Duodenal mucosa (tissue), 2 donors: Measurements from ENCODE around the gene SOWAHC.
"Not testable (repeated sequence)": the region's sequence is repeated elsewhere in the genome, so short reads cannot be mapped to it uniquely, and the experiment has no call there.

Source experiments
- H3K27ac ChIP-seq: one replicate; pipeline ENCODE4 v1.7.0; 2013; ENCODE audit warnings: low read depth, low read length
- H3K27me3 ChIP-seq, 2 donors: one replicate each; pipeline ENCODE4 v1.7.0; 2013; ENCODE audit warnings: low read length in 2 of 2, control low read depth in 1 of 2; ENCODE audit not compliant: insufficient read depth in 2 of 2, control insufficient read depth in 1 of 2
- H3K36me3 ChIP-seq, 2 donors: one replicate each; pipeline ENCODE4 v1.7.0; 2013; ENCODE audit warnings: low read length in 2 of 2, control low read depth in 1 of 2; ENCODE audit not compliant: insufficient read depth in 2 of 2, control insufficient read depth in 1 of 2
- H3K4me1 ChIP-seq, 2 donors: one replicate each; pipeline ENCODE4 v1.7.0; 2013; ENCODE audit warnings: low read length in 2 of 2, control low read depth in 1 of 2; ENCODE audit not compliant: insufficient read depth in 2 of 2, control insufficient read depth in 1 of 2
- H3K4me3 ChIP-seq, 2 donors: one replicate each; pipeline ENCODE4 v1.7.0; 2013; ENCODE audit warnings: low read length in 2 of 2, low read depth in 1 of 2
- H3K9ac ChIP-seq, 2 donors: one replicate each; pipeline ENCODE4 v1.7.0; 2013; ENCODE audit warnings: low read length in 2 of 2, low read depth in 1 of 2
- H3K9me3 ChIP-seq, 2 donors: one replicate each; pipeline ENCODE4 v1.7.0; 2013; ENCODE audit warnings: low read length in 2 of 2, control low read depth in 1 of 2; ENCODE audit not compliant: control insufficient read depth in 1 of 2

SOWAHC gene

GRCh38 chr2:109615637-109616144, 1.5 kb downstream of the SOWAHC start:
- H3K36me3 ChIP-seq, result no peaks in the 10 kb centered on the region
- H3K9me3 ChIP-seq, result no peaks in the 10 kb centered on the region
- H3K27me3 ChIP-seq, result no peaks in the 10 kb centered on the region
- peaks cover 25 to 27% of the 10 kb centered on the region in 2 donors for H3K4me1 ChIP-seq
- peak overlapping the region in 1 of 2 donors; percentile 73 for H3K9ac ChIP-seq
- H3K27ac ChIP-seq, result no peak overlapping the region
- H3K4me3 ChIP-seq, result peak overlapping the region; percentile 60 to 71

GRCh38 chr2:109616184-109616583, 2.0 kb downstream of the SOWAHC start:
- Histone ChIP-seq H3K4me1 (peaks cover 25 to 27% of the 10 kb centered on the region in 2 donors), H3K27ac (no peak overlapping the region), H3K27me3 (no peaks in the 10 kb centered on the region), H3K9ac (no peak overlapping the region), H3K4me3 (peak overlapping the region; percentile 60 to 71), H3K9me3 (no peaks in the 10 kb centered on the region), H3K36me3 (no peaks in the 10 kb centered on the region)

- H3K27me3 ChIP-seq, result no peaks in the 10 kb centered on the region
- H3K9ac ChIP-seq, result no peak overlapping the region
- no peak overlapping the region for H3K27ac ChIP-seq
- H3K4me1 ChIP-seq, result peaks cover 19 to 25% of the 10 kb centered on the region in 2 donors
- no peak overlapping the region for H3K4me3 ChIP-seq
- H3K9me3 ChIP-seq, result no peaks in the 10 kb centered on the region
- no peaks in the 10 kb centered on the region for H3K36me3 ChIP-seq
Measured at GRCh38 chr2:109619032-109619615, 5.0 kb downstream of the SOWAHC start.

- Histone ChIP-seq H3K4me3 (no peak overlapping the region), H3K9ac (no peak overlapping the region), H3K4me1 (peaks cover 0 to 11% of the 10 kb centered on the region in 2 donors), H3K9me3 (no peaks in the 10 kb centered on the region), H3K36me3 (no peaks in the 10 kb centered on the region), H3K27me3 (no peaks in the 10 kb centered on the region), H3K27ac (no peak overlapping the region)
Measured at GRCh38 chr2:109623297-109623696, 9.1 kb downstream of the SOWAHC start.

- Histone ChIP-seq H3K27me3 (no peaks in the 10 kb centered on the region), H3K27ac (no peak overlapping the region), H3K36me3 (no peaks in the 10 kb centered on the region), H3K4me3 (no peak overlapping the region), H3K4me1 (peaks cover 0 to 5% of the 10 kb centered on the region in 2 donors), H3K9me3 (no peaks in the 10 kb centered on the region), H3K9ac (no peak overlapping the region)
Measured at GRCh38 chr2:109623923-109624322, 9.8 kb downstream of the SOWAHC start.

GRCh38 chr2:109624339-109624738, 10.2 kb downstream of the SOWAHC start:
- peaks cover 0 to under 1% of the 10 kb centered on the region in 2 donors for H3K4me1 ChIP-seq
- no peak overlapping the region for H3K27ac ChIP-seq
- H3K9me3 ChIP-seq, result no peaks in the 10 kb centered on the region
- no peaks in the 10 kb centered on the region for H3K36me3 ChIP-seq
- no peaks in the 10 kb centered on the region for H3K27me3 ChIP-seq
- H3K4me3 ChIP-seq, result no peak overlapping the region
- H3K9ac ChIP-seq, result no peak overlapping the region

- H3K4me3 ChIP-seq, H3K9ac ChIP-seq, H3K36me3 ChIP-seq, H3K27me3 ChIP-seq, H3K9me3 ChIP-seq, H3K4me1 ChIP-seq, H3K27ac ChIP-seq: not testable (repeated sequence)
Measured at GRCh38 chr2:109628321-109628720, 14.2 kb downstream of the SOWAHC start.

GRCh38 chr2:109629867-109630266, 15.7 kb downstream of the SOWAHC start:
- H3K27me3 ChIP-seq, result no peaks in the 10 kb centered on the region
- H3K9me3 ChIP-seq, result no peaks in the 10 kb centered on the region
- H3K4me3 ChIP-seq, result no peak overlapping the region
- no peaks in the 10 kb centered on the region for H3K4me1 ChIP-seq
- H3K36me3 ChIP-seq, result no peaks in the 10 kb centered on the region
- no peak overlapping the region for H3K9ac ChIP-seq
- H3K27ac ChIP-seq, result no peak overlapping the region

- Histone ChIP-seq H3K27ac (no peak overlapping the region), H3K27me3 (no peaks in the 10 kb centered on the region), H3K9ac (no peak overlapping the region), H3K36me3 (no peaks in the 10 kb centered on the region), H3K9me3 (no peaks in the 10 kb centered on the region), H3K4me1 (no peaks in the 10 kb centered on the region), H3K4me3 (no peak overlapping the region)
Measured at GRCh38 chr2:109630441-109631430, 16.6 kb downstream of the SOWAHC start.

GRCh38 chr2:109631741-109632140, 17.6 kb downstream of the SOWAHC start:
- H3K27me3 ChIP-seq, result no peaks in the 10 kb centered on the region
- H3K9me3 ChIP-seq, result no peaks in the 10 kb centered on the region
- H3K27ac ChIP-seq, result no peak overlapping the region
- no peaks in the 10 kb centered on the region for H3K4me1 ChIP-seq
- H3K36me3 ChIP-seq, result no peaks in the 10 kb centered on the region
- no peak overlapping the region for H3K9ac ChIP-seq
- no peak overlapping the region for H3K4me3 ChIP-seq
